Ovary (tissue), 3 donors: ENCODE measurements around the gene COL11A1.

Experiments used
- EP300 ChIP-seq: sonication (generic); formaldehyde crosslinking; IDR thresholded peaks from one replicate; pipeline ENCODE4 v1.6.1; 2017; ENCODE audit warnings: antibody characterized with exemption
- POLR2A ChIP-seq: fragments of 450-650 bp; IDR thresholded peaks from one replicate; pipeline ENCODE4 v1.6.1; 2017; ENCODE audit warnings: antibody characterized with exemption, mild to moderate bottlenecking, moderate library complexity
- TF ChIP-seq, protein P1 (sequence below), 3 donors: fragments of 450-650 bp in 2 of 3; fragments of 200-600 bp in 1 of 3; IDR thresholded peaks; one replicate each; pipeline versions ENCODE4 v1.5.1 to v1.8.0; 2016 to 2022; ENCODE audit warnings: antibody characterized with exemption in 3 of 3, mild to moderate bottlenecking in 1 of 3
- donor health status: DM: no; HTN: no; CAD: no.

DNA sequence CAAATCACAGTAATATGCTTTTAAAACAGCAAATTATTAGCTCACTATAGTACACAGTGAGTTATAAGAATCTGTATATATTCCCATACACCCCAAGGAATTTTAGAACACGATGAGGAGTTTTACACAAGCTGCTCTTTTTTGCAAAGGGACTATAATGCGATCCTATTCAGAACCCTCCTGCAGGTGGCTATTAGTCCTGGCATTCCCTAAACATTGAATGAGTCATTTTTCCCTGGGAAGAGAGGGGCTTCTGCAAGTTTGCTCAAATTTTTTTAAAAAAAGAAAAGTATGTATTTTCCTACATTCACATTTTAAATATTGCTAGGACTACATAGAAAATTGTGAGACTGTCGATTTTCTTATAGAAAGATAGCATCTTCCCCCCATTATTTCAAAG is 106.3 kb downstream of the COL11A1 start:
- TF ChIP-seq, protein P1, sequence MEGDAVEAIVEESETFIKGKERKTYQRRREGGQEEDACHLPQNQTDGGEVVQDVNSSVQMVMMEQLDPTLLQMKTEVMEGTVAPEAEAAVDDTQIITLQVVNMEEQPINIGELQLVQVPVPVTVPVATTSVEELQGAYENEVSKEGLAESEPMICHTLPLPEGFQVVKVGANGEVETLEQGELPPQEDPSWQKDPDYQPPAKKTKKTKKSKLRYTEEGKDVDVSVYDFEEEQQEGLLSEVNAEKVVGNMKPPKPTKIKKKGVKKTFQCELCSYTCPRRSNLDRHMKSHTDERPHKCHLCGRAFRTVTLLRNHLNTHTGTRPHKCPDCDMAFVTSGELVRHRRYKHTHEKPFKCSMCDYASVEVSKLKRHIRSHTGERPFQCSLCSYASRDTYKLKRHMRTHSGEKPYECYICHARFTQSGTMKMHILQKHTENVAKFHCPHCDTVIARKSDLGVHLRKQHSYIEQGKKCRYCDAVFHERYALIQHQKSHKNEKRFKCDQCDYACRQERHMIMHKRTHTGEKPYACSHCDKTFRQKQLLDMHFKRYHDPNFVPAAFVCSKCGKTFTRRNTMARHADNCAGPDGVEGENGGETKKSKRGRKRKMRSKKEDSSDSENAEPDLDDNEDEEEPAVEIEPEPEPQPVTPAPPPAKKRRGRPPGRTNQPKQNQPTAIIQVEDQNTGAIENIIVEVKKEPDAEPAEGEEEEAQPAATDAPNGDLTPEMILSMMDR (IDR thresholded peaks at IDR 0.05): no peak
- TF ChIP-seq POLR2A (no peak), EP300 (no peak)
